Fibroblast of skin of right biceps (primary cell): ENCODE results near the gene PCNX1.
"Not testable (repeated sequence)": the region's sequence is repeated elsewhere in the genome, so short reads cannot be mapped to it uniquely, and the experiment has no call there.

Experiments
- DNase-seq: peaks from one replicate; pipeline ENCODE4 v3.0.0-alpha.2; 2013

Gene PCNX1

GRCh38 chr14:70917633-70918032 is 10.4 kb downstream of the PCNX1 start:
- no peak for DNase-seq

DNA sequence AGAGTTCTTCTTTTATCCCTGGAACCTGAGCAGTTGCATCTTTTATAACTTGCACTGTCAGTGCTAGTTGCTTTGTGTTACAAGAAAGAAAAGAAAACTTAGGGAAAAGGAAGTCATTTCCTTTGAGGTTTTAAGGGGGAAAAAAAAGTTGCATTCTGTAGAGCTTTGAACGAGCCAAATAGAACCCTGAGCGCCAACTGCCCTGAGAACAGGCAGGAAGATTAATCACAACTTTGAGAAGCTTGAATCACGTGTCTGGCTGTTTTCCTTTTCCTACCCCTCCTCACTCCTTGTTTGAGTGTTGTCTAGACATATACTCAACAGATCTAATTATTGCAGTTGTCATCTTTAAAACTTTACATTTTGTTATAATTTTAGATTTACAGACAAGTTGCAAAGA is 12.5 kb downstream of the PCNX1 start:
- DNase-seq: peak; percentile 67

DNA sequence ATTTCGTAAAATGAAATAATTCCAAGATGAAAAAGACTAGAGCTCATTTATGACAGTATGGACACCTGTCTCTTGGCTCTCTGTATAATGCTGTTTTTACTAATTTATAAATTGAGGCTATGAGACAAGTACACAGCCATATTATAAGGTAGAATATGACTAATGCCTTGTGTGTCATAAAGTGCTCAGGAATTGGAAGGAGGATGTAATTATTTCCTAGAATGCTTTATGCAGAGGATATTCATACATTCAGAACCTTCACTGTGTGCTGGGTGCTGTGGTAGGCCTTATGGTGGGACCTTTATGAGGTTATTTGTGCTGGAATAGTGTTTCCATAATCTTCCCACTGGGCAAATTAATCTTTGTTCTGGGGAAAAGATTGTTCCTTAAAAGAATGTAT is 13.3 kb downstream of the PCNX1 start:
- peak; percentile 27 for DNase-seq

- no peak for DNase-seq
Measured at GRCh38 chr14:70921669-70922068, 14.4 kb downstream of the PCNX1 start.

GRCh38 chr14:70924521-70924920 is 17.3 kb downstream of the PCNX1 start:
- DNase-seq: no peak

- no peak for DNase-seq
Measured at GRCh38 chr14:70926235-70926830, 19.1 kb downstream of the PCNX1 start.

DNA sequence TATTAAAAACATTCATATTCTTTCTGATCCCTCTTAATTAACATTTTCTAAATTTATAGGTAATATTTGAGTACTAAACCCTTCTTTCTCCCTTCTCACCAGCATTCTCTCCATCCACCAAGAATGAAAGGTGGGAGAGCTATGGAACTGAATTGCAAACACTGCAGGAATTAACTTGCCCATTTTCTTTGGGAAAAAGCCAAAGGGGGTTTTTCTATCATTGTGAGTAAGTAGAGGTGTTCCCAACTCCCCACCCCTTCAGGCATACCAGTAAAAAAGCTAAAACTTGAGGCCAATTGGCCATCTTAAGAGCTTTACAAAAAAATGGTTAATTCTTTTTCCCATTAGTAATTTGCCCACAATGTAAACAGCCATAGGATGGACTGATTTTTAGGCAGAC is 23.7 kb downstream of the PCNX1 start:
- peak; percentile 18 for DNase-seq

- no peak for DNase-seq
Measured at GRCh38 chr14:70934084-70934483, 26.8 kb downstream of the PCNX1 start.

DNA sequence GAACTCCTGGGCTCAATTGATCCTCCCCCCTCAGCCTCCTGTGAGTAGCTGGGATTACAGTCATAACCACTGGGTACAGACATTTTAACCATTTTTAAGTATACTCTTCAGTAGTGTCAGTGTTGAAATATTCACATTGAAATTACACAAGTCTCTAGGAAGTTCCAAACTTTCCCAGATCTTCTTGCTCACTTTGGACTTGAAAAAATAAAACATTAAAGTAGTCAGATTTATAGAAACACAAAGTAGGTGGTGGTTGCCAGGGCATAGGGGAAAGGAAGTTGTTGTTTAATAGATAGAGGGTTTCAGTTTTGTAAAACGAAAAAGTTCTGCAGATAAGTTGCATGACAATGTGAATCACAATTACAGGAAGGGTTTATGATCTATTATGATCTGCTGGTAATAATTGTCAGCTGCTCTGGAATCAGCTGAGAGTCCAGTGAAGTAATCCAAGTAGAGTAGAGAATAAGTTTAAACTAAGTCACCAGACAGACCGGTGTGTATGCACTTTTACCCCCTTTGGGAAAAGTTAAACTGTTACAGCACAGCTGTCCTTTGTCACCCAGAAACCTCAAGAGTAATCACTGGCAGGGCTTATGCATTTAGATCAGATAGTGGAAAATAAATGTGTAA is 27.4 kb downstream of the PCNX1 start:
- DNase-seq: peak; percentile 49

DNA sequence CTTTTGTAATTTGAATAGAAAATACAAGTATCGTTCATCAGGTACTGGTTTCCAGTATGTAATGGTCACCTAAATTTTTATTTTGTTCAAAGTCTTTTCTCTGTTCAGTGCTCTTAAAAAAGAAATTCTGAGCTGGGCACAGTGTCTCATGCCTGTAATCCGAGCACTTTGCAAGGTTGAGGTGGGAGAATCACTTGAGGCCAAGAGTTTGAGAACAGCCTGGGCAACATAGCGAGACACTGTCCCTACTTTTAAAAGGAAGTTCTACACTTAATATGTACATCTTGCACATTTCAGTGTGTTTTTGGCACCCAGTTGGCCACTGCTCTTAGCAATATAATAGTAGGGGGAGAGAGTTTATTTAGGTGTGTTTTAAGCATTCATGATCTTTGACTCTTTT is 27.9 kb downstream of the PCNX1 start:
- no peak for DNase-seq

DNA sequence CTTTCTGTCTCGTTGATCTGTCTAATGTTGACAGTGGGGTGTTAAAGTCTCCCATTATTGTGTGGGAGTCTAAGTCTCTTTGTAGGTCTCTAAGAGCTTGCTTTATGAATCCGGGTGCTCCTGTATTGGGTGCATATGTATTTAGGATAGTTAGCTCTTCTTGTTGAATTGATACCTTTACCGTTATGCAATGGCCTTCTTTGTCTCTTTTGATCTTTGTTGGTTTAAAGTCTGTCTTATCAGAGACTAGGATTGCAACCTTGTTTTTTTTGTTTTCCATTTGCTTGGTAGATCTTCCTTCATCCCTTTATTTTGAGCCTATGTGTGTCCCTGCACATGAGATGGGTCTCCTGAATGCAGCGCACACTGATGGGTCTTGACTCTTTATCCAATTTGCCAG is 32.4 kb downstream of the PCNX1 start:
- not testable (repeated sequence) for DNase-seq

DNA sequence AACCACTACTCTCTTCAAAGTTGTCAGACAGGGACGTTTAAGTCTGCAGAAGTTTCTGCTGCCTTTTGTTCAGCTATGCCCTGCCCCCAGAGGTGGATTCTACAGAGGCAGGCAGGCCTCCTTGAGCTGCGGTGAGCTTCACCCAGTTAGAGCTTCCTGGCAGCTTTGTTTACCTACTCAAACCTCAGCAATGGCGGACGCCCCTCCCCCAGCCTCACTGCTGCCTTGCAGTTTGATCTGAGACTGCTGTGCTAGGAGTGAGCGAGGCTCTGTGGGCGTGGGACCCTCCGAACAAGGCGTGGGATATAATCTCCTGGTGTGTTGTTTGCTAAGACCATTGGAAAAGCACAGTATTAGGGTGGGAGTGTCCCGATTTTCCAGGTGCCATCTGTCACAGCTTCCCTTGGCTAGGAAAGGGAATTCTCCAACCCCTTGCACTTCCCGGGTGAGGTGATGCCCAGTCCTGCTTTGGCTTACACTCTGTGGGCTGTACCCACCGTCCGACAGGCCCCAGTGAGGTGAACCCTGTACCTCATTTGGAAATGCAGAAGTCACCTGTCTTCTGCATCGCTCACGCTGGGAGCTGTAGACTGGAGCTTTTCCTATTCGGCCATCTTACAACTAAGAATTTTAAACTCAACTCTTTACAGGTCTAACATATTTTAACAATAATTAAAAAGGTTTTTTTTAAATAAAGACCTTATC is 34.5 kb downstream of the PCNX1 start:
- not testable (repeated sequence) for DNase-seq

DNA sequence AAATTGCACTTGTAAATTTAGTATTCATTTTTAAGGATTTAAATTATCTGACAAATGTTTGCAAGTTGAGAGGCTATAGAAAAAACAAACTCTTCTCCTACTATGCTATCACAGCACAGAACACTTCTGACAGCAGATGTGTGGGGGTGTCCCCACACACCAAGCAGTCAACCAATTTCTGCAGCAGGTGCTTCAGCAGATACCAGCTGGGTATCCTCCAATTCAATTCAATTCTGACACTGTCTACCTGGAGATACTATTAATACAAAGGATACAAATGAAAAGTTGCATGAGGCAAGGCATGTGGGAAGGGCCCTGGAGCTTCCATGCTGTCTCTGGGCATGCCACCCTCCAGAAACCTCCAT is 35.1 kb downstream of the PCNX1 start:
- no peak for DNase-seq

DNA sequence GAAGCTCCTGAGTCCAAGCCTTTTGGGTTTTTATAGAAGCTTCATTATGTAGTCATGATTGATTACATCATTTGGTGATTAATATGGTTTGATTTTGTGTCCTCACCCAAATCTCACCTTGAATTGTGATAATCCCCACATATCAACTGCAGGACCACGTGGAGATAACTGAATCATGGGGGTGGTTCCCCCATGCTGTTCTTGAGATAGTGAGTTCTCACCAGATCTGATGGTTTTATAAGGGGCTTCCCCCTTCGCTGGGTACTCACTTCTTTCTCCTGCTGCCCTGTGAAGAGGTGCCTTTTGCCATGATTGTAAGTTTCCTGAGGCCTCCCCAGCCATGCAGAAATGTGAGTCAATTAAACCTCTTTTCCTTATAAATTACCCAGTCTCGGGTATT is 35.5 kb downstream of the PCNX1 start:
- DNase-seq: not testable (repeated sequence)

DNA sequence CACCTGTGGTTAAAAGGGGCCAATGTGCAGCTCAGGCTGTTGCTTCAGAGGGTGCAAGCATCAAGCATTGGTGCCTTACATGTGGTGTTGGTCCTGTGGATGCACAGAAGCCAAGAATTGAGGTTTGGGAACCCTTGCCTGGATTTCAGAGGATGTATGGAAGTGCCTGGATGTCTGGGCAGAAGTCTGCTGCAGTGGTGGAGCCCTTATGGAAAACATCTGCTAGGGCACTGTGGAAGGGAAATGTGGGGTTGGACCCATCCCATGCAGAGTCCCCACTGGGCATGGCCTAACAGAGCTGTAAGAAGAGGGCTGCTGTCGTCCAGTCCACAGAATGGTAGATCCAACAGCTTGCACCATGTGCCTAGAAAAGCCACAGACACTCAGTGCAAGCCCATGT is 36.6 kb downstream of the PCNX1 start:
- no peak for DNase-seq

- no peak for DNase-seq
Measured at GRCh38 chr14:70947739-70948138, 40.5 kb downstream of the PCNX1 start.

DNA sequence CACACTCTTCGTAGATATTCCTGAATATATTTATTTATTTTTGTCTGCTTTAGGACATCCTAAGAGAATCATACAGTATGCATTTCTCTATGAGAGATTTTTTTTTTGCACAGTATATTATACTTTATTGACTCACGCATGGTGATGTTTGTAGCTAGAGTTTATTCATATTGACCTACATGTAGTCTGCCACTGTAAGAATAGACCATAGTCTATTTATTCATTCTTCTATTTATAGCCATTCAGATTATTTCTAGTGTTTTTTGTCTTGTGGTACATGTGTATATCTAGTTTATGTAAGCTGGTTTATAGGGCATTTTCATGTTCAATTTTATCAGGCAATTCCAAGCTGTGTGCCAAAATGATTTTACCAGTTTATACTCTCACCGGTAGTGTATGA is 45.2 kb downstream of the PCNX1 start:
- DNase-seq: no peak

DNA sequence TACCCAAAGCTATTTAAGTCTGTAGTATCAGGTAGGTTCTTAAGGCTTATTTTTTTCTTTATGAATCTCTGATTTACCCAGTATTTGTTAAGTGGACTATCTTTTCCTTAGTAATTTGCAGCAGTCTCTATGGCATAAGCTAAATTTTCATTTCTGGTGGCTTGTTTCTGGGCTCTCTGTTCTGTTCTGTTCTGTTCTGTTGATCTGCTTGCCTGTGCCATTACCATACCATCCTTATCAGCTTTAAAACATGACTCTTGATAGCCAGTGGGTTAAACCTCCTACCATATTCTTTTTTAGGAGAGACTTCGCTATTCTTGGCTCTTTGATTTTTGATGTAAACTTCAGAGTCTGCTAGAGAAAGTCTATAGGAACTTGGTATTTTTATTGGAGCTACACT is 46.8 kb downstream of the PCNX1 start:
- DNase-seq: no peak

- DNase-seq: peak; percentile 34
Measured at GRCh38 chr14:70955543-70956480, 48.6 kb downstream of the PCNX1 start.

DNA sequence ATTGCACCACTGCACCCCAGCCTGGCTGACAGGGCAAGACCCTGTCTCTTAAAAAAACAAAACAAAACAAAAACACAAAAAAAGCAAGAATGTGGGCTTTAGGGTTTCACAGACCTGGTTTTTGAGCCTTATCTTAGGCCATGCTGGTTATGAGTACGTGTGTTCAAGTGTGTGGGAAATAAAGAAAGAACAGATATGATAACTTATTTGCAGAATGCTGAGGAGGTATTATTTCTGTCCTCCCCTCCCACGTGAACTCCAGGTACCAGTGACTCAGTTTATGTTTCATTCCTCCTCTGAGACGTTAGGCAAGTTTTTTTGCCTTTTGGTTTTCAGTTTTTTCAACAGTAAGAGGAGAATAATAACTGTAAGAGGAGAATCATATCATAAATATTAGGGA is 49.3 kb downstream of the PCNX1 start:
- DNase-seq: no peak

GRCh38 chr14:70957710-70958109 is 50.5 kb downstream of the PCNX1 start:
- no peak for DNase-seq

GRCh38 chr14:70962935-70963334 is 55.7 kb downstream of the PCNX1 start:
- no peak for DNase-seq

GRCh38 chr14:70964492-70964891 is 57.2 kb downstream of the PCNX1 start:
- no peak for DNase-seq
